ENCODE data around the gene CARD9. TPM values are rescaled to one million over a fixed set of nuclear protein-coding genes. Genes with fewer than 3 reads are reported as not detected.

The CARD9 gene
- total and polyA plus RNA-seq, 2 donors (not counting 1 experiment from before 2014, with no cell fraction given), result 0.69 to 3.3 TPM

DNA sequence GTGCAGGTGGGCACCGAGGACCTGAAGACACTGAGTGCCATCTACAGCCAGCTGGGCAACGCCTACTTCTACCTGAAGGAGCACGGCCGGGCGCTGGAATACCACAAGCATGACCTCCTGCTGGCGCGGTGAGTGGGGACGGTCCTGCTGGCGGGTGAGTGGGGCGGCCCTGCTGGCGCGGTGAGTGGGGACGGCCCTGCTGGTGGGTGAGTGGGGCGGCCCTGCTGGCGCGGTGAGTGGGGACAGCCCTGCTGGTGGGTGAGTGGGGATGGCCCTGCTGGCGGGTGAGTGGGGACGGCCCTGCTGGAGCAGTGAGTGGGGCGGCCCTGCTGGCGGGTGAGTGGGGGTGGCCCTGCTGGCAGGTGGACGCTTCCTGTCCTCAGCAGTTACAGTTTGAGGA, 38.9 kb downstream of the CARD9 start:
- DNase-seq (ENCODE audit: low read depth in 2 of 2), result no peak

DNA sequence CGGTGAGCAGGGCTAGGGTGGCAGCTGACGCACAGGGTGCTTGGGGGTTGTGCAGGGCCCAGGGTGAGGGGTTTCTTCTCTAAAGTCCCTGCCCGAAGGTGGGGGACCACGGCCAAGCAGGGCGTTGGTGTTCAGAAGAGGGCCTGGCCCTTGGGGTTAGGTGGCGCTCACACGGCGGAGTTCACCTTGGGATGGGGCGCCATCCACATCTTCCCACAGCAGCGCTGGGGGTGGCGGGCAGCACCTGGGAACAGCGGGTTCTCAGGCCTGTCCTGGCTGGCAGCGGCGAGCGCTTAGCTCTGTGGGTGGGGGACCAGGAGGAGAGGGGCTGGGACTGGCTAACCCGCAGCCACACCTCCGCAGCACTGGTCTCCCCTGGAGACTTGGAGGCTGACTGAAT, 40.0 kb downstream of the CARD9 start:
- Histone ChIP-seq H3K79me2 (ENCODE audit: control insufficient read depth, insufficient read depth, low read length) (peaks cover 57% of the 10 kb centered on the region), H3K4me2 (ENCODE audit: extremely low read depth, insufficient read depth, low read length) (no peak overlapping the region), H3K36me3 (ENCODE audit: control insufficient read depth, insufficient read depth, low read length) (peaks cover 38% of the 10 kb centered on the region), H2AFZ (ENCODE audit: low read length) (no peak overlapping the region), H3K4me3 (replicated peaks in 1 of 4; ENCODE audit: control extremely low read depth in 1 of 4, insufficient read depth in 1 of 4, low read depth in 3 of 4, low read length in 4 of 4) (no peak overlapping the region), H3K27ac (ENCODE audit: insufficient read depth, low read length) (no peak overlapping the region), H3K9ac (ENCODE audit: insufficient read depth, low read length) (no peak overlapping the region), H4K20me1 (ENCODE audit: control insufficient read depth, extremely low read depth, insufficient read depth, low read length) (no peaks in the 10 kb centered on the region), H3K27me3 (ENCODE audit: control insufficient read depth, insufficient read depth, low read length) (no peaks in the 10 kb centered on the region), H3K4me1 (ENCODE audit: control insufficient read depth, extremely low read depth, insufficient read depth, low read length) (peaks cover 10% of the 10 kb centered on the region), H3K9me3 (ENCODE audit: control insufficient read depth, insufficient read depth, low read depth, low read length) (no peaks in the 10 kb centered on the region)
- no peak for TF ChIP-seq EZH2 (IDR thresholded peaks at IDR 0.05; ENCODE audit: low read length, missing control alignments)
- no peak for TF ChIP-seq CTCF (conservative IDR thresholded peaks at IDR 0.05 in 1 of 2, IDR thresholded peaks at IDR 0.05 in 1 of 2; ENCODE audit: low read depth in 1 of 2, low read length in 2 of 2)
- no peak for DNase-seq (ENCODE audit: low read depth in 2 of 2)

More for the DNA sequence above, 38.9 kb downstream of the CARD9 start:
- Histone ChIP-seq H3K4me2 (ENCODE audit: extremely low read depth, insufficient read depth, low read length) (no peak overlapping the region), H3K4me3 (replicated peaks in 1 of 4; ENCODE audit: control extremely low read depth in 1 of 4, insufficient read depth in 1 of 4, low read depth in 3 of 4, low read length in 4 of 4) (no peak overlapping the region), H3K27ac (ENCODE audit: insufficient read depth, low read length) (no peak overlapping the region), H4K20me1 (ENCODE audit: control insufficient read depth, extremely low read depth, insufficient read depth, low read length) (no peaks in the 10 kb centered on the region), H2AFZ (ENCODE audit: low read length) (no peak overlapping the region), H3K79me2 (ENCODE audit: control insufficient read depth, insufficient read depth, low read length) (peaks cover 47% of the 10 kb centered on the region), H3K27me3 (ENCODE audit: control insufficient read depth, insufficient read depth, low read length) (no peaks in the 10 kb centered on the region), H3K9ac (ENCODE audit: insufficient read depth, low read length) (no peak overlapping the region), H3K4me1 (ENCODE audit: control insufficient read depth, extremely low read depth, insufficient read depth, low read length) (peaks cover 4% of the 10 kb centered on the region), H3K36me3 (ENCODE audit: control insufficient read depth, insufficient read depth, low read length) (peaks cover 41% of the 10 kb centered on the region), H3K9me3 (ENCODE audit: control insufficient read depth, insufficient read depth, low read depth, low read length) (no peaks in the 10 kb centered on the region)
- no peak for TF ChIP-seq EZH2 (IDR thresholded peaks at IDR 0.05; ENCODE audit: low read length, missing control alignments)
- TF ChIP-seq CTCF (conservative IDR thresholded peaks at IDR 0.05 in 1 of 2, IDR thresholded peaks at IDR 0.05 in 1 of 2; ENCODE audit: low read depth in 1 of 2, low read length in 2 of 2), result no peak

DNA sequence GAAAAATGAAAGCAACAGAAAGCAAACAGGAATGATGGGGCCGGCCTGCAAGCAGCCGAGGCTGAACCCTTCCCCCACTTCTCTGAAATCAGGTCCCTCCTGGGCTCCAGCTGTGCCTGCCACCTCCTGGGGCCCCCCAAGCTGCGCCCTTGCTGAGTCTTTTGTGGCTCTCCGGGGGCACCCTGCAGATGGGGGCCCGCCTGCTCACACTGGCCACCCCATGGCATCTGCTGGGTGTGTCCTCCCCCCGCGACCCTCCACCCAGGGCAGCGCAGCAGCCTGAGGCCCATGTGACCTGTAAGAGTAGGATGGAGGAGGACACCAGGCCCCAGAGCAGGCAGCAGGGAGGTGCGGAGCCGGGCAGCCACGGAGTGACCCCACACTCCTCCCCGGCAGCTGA, 40.4 kb downstream of the CARD9 start:
- no peak overlapping the region for H2AFZ ChIP-seq (ENCODE audit: low read length)
- H3K27ac ChIP-seq (ENCODE audit: insufficient read depth, low read length), result no peak overlapping the region
- peaks cover 33% of the 10 kb centered on the region for H3K36me3 ChIP-seq (ENCODE audit: control insufficient read depth, insufficient read depth, low read length)
- H3K27me3 ChIP-seq (ENCODE audit: control insufficient read depth, insufficient read depth, low read length), result no peaks in the 10 kb centered on the region
- H3K9ac ChIP-seq (ENCODE audit: insufficient read depth, low read length), result no peak overlapping the region
- TF ChIP-seq EZH2 (IDR thresholded peaks at IDR 0.05; ENCODE audit: low read length, missing control alignments) (no peak), CTCF (conservative IDR thresholded peaks at IDR 0.05 in 1 of 2, IDR thresholded peaks at IDR 0.05 in 1 of 2; ENCODE audit: low read depth in 1 of 2, low read length in 2 of 2) (no peak)
- H3K4me1 ChIP-seq (ENCODE audit: control insufficient read depth, extremely low read depth, insufficient read depth, low read length), result peaks cover 10% of the 10 kb centered on the region
- no peaks in the 10 kb centered on the region for H4K20me1 ChIP-seq (ENCODE audit: control insufficient read depth, extremely low read depth, insufficient read depth, low read length)
- H3K4me3 ChIP-seq (replicated peaks in 1 of 4; ENCODE audit: control extremely low read depth in 1 of 4, insufficient read depth in 1 of 4, low read depth in 3 of 4, low read length in 4 of 4), result no peak overlapping the region
- H3K4me2 ChIP-seq (ENCODE audit: extremely low read depth, insufficient read depth, low read length), result no peak overlapping the region
- no peak for DNase-seq (ENCODE audit: low read depth in 2 of 2)
- no peaks in the 10 kb centered on the region for H3K9me3 ChIP-seq (ENCODE audit: control insufficient read depth, insufficient read depth, low read depth, low read length)
- peaks cover 62% of the 10 kb centered on the region for H3K79me2 ChIP-seq (ENCODE audit: control insufficient read depth, insufficient read depth, low read length)

All from fibroblast of lung (primary cell).